Cardiac muscle cell (in vitro differentiated cells and primary cell): ENCODE data around the gene BTRC. TPM values are rescaled to one million over a fixed set of nuclear protein-coding genes. Genes with fewer than 3 reads are reported as not detected.

Experiments
- DNase-seq, 2 donors: peaks; one replicate each; pipeline versions ENCODE4 v3.0.0 to v3.0.0-alpha.2; 2010 to 2017; ENCODE audit warnings: low read depth in 1 of 2, low spot score in 1 of 2
- H3K27ac ChIP-seq: fragments of 200-600 bp; sonication (generic); 2 replicates; pipeline ENCODE4 v1.5.1; 2016
- H3K27me3 ChIP-seq: fragments of 200-600 bp; sonication (generic); 2 replicates; pipeline ENCODE4 v1.6.0; 2016; ENCODE audit warnings: control low read depth
- H3K36me3 ChIP-seq: fragments of 200-600 bp; sonication (generic); 2 replicates; pipeline ENCODE4 v1.5.1; 2016; ENCODE audit warnings: control low read depth
- H3K4me1 ChIP-seq: fragments of 200-600 bp; sonication (generic); 2 replicates; pipeline ENCODE4 v1.8.1; 2017; ENCODE audit warnings: low read depth, mild to moderate bottlenecking, mixed run types
- H3K4me3 ChIP-seq: fragments of 200-600 bp; sonication (generic); 2 replicates; pipeline ENCODE4 v1.5.1; 2016; ENCODE audit warnings: mild to moderate bottlenecking
- H3K9me3 ChIP-seq: fragments of 200-600 bp; sonication (generic); 2 replicates; pipeline ENCODE4 v1.5.1; 2017; ENCODE audit warnings: low read depth, mild to moderate bottlenecking, control low read depth
- CTCF ChIP-seq: IDR thresholded peaks from 2 replicates; pipeline ENCODE4 v1.5.1; 2012; ENCODE audit warnings: low read depth, mild to moderate bottlenecking, low read length
- polyA plus RNA-seq: library from polyadenylated mRNA; unstranded; fragments of >200 nt; fragmentation: Nextera tagmentation; extraction: Ambion mirVana; gene quantifications from 2 replicates; pipeline ENCODE4 v1.2.1, GENCODE V29; 2016
- total RNA-seq: library from RNA; depleted of rRNA; stranded (reverse); fragments of >200 nt; gene quantifications from 2 replicates; pipeline ENCODE4 v1.2.3, GENCODE V29; 2016

The BTRC gene
- total and polyA plus RNA-seq, 2 experiments from 2014 or later, result 14.0 to 22.3 TPM

- TF ChIP-seq CTCF, result no peak
- no peaks in the 10 kb centered on the region for H3K9me3 ChIP-seq
- H3K27me3 ChIP-seq, result no peaks in the 10 kb centered on the region
- H3K36me3 ChIP-seq, result no peaks in the 10 kb centered on the region
- H3K4me1 ChIP-seq, result peaks cover 55% of the 10 kb centered on the region
- H3K4me3 ChIP-seq, result no peak overlapping the region
- H3K27ac ChIP-seq, result peak overlapping the region; percentile 74
- DNase-seq, result no peak
Measured at GRCh38 chr10:101447477-101447876, 93.5 kb downstream of the BTRC start.

GRCh38 chr10:101450277-101451080 lies 96.5 kb downstream of the BTRC start:
- no peaks in the 10 kb centered on the region for H3K27me3 ChIP-seq
- H3K4me1 ChIP-seq, result peaks cover 63% of the 10 kb centered on the region
- no peaks in the 10 kb centered on the region for H3K9me3 ChIP-seq
- no peak overlapping the region for H3K27ac ChIP-seq
- no peak overlapping the region for H3K4me3 ChIP-seq
- no peak for DNase-seq
- TF ChIP-seq CTCF, result no peak
- no peaks in the 10 kb centered on the region for H3K36me3 ChIP-seq

GRCh38 chr10:101451261-101451660 lies 97.3 kb downstream of the BTRC start:
- Histone ChIP-seq H3K9me3 (no peaks in the 10 kb centered on the region), H3K27ac (no peak overlapping the region), H3K27me3 (no peaks in the 10 kb centered on the region), H3K36me3 (no peaks in the 10 kb centered on the region), H3K4me3 (no peak overlapping the region), H3K4me1 (peaks cover 58% of the 10 kb centered on the region)
- DNase-seq, result no peak
- no peak for TF ChIP-seq CTCF

- TF ChIP-seq CTCF, result no peak
- H3K9me3 ChIP-seq, result no peaks in the 10 kb centered on the region
- H3K4me3 ChIP-seq, result no peak overlapping the region
- H3K27ac ChIP-seq, result no peak overlapping the region
- H3K36me3 ChIP-seq, result no peaks in the 10 kb centered on the region
- no peak for DNase-seq
- no peaks in the 10 kb centered on the region for H3K27me3 ChIP-seq
- H3K4me1 ChIP-seq, result peaks cover 54% of the 10 kb centered on the region
Measured at GRCh38 chr10:101451667-101452069, 97.7 kb downstream of the BTRC start.

- Histone ChIP-seq H3K4me3 (no peak overlapping the region), H3K36me3 (no peaks in the 10 kb centered on the region), H3K4me1 (peaks cover 49% of the 10 kb centered on the region), H3K27ac (no peak overlapping the region), H3K27me3 (no peaks in the 10 kb centered on the region), H3K9me3 (no peaks in the 10 kb centered on the region)
- no peak for DNase-seq
- TF ChIP-seq CTCF, result no peak
Measured at GRCh38 chr10:101452176-101452575, 98.2 kb downstream of the BTRC start.
